GM18498 (cell line): Measurements from ENCODE around the gene NEDD8.
"Not testable (repeated sequence)": the region's sequence is repeated elsewhere in the genome, so short reads cannot be mapped to it uniquely, and the experiment has no call there.

Source experiments
- ATAC-seq: cut with Tn5 transposase; IDR thresholded peaks from one replicate; pipeline ENCODE4 v1.9.1; 2021; ENCODE audit warnings: mild to moderate bottlenecking, moderate library complexity; ENCODE audit not compliant: unreplicated experiment

The NEDD8 gene

DNA sequence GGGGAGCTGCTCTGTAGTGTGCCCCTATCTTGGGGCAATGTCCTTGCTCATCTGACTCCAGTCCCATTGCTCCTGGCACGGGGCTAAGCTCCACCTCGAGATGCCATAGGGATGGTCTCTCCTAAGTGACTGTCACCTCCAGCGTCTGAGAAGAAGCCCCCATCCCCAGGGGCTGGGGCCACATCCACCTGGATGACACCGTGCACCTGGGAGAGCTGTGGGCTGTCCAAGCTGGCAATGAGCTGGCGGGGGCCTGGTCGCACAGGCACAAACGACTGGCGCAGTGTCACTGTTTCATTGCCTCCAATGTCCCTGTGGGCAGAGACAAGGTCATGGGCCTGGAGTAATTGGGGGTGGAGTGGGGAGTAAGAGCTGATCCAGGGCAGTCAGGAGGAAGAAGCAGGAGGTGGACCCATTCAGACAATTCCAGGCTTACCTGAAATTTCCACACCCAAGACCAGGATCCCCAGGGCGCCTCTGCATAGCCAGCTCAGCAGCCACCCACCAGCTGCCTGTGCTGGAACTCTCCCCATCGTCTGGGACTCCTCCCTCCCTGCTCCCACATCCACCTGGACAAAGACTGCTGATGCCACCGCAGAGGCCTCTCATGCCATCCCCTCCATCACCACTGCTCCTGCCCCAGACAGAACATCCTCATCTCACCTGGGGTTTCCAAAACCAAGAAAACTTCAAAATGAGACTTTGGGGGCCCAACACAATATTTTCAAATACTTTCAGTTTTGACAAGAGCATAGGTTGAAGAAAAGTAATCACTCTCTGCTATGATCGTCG is 17.3 kb upstream of the NEDD8 start:
- ATAC-seq, result no peak

GRCh38 chr14:24247422-24247821 is 15.3 kb upstream of the NEDD8 start:
- no peak for ATAC-seq

GRCh38 chr14:24246765-24247212 is 14.6 kb upstream of the NEDD8 start:
- peak; percentile 18 for ATAC-seq

GRCh38 chr14:24245350-24245749 is 13.2 kb upstream of the NEDD8 start:
- ATAC-seq, result not testable (repeated sequence)

GRCh38 chr14:24243336-24243836 is 11.2 kb upstream of the NEDD8 start:
- ATAC-seq, result no peak

- ATAC-seq, result peak; percentile 84
Observed at GRCh38 chr14:24241829-24242443, 9.8 kb upstream of the NEDD8 start.

DNA sequence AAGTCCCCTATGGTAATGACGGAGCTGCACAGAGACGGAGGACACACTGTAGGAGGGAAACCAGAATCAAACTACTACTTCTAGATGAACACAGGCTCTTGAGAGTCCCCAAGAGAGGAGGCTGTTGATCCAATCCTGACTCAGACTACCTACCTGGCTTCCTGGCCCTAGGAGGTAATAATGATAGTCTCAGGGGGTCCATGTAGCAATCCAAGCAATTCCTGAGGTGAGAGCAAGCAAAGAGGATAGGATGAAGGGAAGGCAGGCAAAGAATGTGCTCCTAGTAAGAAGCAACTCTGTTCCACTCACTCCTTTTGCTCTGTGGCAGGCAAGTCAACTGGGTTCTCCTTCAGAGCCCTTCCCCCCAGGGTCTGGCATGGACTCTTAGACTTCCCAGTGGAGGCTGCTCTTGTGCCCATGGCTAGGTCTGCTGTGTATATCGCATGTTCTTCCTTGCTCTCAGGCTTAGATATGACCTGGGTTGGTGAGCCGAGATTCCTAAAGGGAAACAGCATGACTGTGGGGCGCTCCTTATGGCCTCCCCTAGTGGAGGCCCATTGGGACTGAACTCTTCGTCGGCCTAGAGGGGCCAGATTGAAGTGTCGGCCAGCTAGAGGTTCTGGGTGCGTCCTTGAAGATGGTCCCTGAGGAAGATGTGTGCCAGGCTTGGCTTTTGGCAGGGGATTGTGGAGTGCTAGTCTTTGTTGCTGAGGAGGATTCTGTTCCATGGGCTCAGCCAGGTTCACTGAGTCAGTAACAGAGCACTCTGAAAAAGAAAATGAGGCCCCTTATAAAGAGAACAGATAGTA is 8.1 kb upstream of the NEDD8 start:
- no peak for ATAC-seq

DNA sequence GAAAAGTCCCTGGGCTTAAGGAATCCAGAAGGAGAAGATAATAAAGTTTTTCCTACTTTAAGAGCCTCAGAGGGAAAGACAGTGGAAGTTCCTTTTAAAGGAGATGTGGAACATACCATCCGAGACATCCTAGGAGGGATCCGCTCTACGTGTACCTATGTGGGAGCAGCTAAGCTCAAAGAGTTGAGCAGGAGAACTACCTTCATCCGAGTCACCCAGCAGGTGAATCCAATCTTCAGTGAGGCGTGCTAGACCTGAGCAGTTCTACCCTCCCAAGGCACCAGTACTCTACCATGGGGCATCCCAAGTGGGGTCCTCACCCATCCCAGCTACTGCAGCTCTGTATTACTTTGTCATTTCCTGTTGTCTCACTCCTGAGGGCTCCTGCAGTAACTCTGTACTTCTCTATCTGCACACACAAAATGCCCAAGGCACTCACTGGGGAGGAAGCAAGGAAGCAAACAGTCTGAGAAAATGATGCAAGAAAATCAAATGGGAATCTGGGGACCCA is 6.4 kb upstream of the NEDD8 start:
- no peak for ATAC-seq

- no peak for ATAC-seq
Observed at GRCh38 chr14:24238123-24238522, 6.0 kb upstream of the NEDD8 start.

- ATAC-seq, result no peak
Observed at GRCh38 chr14:24237463-24237955, 5.3 kb upstream of the NEDD8 start.

DNA sequence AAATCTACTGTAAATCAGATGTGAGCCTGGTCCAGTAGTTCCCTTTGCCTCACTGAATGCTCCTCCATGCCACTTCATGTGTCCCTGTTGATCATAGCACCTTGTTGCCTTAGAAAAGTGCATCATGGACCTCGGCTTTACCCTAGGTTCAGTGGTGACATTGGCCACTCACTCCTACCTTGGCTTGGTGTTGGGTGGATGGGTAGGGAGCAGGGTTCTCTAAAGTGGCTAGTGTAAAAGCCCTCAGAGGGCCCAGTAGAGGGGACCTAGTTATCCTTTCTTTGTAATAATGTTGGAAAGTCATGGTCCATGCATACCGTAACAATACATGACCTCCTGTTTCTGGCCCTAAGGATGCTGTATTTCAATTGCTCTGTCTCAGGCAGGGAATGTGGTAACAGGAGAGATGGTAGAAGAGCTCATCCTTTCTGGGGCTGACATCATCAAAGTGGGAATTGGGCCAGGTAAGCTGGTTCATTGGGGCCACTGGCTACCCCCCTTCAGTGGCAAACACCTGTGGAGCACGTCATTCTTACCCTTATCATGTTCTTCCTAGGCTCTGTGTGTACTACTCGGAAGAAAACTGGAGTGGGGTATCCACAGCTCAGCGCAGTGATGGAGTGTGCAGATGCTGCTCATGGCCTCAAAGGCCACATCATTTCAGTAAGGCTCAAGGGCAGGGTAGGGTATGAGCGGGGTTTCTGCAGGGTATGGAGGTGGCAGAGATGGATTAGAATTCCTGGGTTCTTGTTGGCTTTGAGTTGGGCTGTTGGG is 4.7 kb upstream of the NEDD8 start:
- no peak for ATAC-seq

GRCh38 chr14:24235804-24236688 is 3.9 kb upstream of the NEDD8 start:
- no peak for ATAC-seq

DNA sequence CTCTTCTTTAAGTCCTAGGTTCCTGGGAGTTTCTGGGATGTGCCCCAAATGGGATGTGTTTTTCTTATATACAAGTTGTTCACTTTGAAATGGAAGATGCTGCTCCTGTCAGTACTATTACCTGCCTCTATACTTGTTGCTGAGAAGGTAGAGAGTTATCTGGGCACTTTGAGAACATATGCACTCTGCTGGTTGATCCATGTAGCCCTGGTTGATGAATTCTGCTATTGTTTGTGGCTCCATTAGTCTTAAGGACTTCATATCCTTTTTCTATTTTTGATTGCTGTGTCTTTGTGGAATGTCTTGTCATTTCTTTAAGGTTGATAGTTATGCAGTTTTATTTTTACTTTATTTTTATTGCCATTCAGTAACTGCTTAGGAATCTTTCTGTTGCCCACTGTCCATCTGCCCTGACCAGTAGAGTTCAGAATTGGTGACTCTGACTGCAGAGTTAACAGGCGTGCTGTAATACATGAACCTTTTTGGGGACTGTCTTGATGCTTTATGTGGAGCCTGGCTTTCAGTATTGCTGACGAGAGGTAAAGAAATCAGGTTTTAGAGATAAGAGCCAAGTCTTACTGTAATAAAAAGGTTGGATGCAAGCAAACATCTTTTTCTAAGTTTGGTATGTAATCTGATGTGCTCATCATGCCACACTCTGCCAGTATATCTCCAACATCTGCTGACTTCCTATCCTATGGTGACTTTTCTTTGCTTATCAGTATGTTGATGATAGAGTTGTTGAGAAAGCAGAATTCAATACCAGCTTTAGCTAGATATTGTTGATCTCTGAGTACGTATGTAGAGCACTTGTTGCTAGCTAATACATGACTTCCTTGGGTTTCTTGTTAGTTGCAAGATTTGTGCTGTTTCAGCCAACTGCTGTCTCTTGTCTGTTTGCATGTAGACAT is 2.2 kb upstream of the NEDD8 start:
- ATAC-seq, result no peak

GRCh38 chr14:24233538-24233866 is 1.3 kb upstream of the NEDD8 start:
- no peak for ATAC-seq

GRCh38 chr14:24232645-24233537 is 724 bp upstream of the NEDD8 start, which contains the start of gene GMPR2:
TSS of gene GMPR2 (plus strand) at chr14:24232929. CDS start at chr14:24233254, 325 bp downstream.
- ATAC-seq, result peak; percentile 59

- peak; percentile 8 for ATAC-seq
Observed at GRCh38 chr14:24231263-24232120, 675 bp downstream of the NEDD8 start.
